WTC11 (cell line): Measurements from ENCODE around the gene AKAP7. TPM values are rescaled to one million over a fixed set of nuclear protein-coding genes. Genes with fewer than 3 reads are reported as not detected.

Source experiments
- ATAC-seq: fragments of 200-7000 bp; cut with Tn5 transposase; 2 replicates; pipeline ENCODE4 v1.10.0; 2021; ENCODE audit warnings: mild to moderate bottlenecking, moderate library complexity
- CTCF ChIA-PET: fragments of 300-600 bp; sonication (Branson Sonifier 250); formaldehyde crosslinking; loops from one replicate; lab custom pipeline; 2021; ENCODE audit warnings: antibody characterized with exemption; lab: Charles Lee
- POLR2A ChIA-PET: fragments of 350-600 bp; sonication (Branson Sonifier 250); formaldehyde crosslinking; loops from one replicate; lab custom pipeline; 2021; ENCODE audit warnings: antibody characterized with exemption; lab: Charles Lee
- DNase-seq: peaks from one replicate; pipeline ENCODE4 v3.0.0; 2021; ENCODE audit warnings: low spot score
- H3K27ac Mint-ChIP-seq: 2 replicates; pipeline ENCODE4 v1.8.0; 2021; ENCODE audit warnings: mixed read lengths
- H3K27me3 Mint-ChIP-seq: 2 replicates; pipeline ENCODE4 v1.8.0; 2021; ENCODE audit warnings: low read depth, mild to moderate bottlenecking, moderate library complexity, mixed read lengths
- H3K36me3 Mint-ChIP-seq: 2 replicates; pipeline ENCODE4 v1.8.0; 2021; ENCODE audit warnings: mixed read lengths
- H3K4me1 Mint-ChIP-seq: 2 replicates; pipeline ENCODE4 v1.8.0; 2022; ENCODE audit warnings: mixed read lengths
- H3K4me3 Mint-ChIP-seq: 2 replicates; pipeline ENCODE4 v1.8.0; 2021; ENCODE audit warnings: mild to moderate bottlenecking, moderate library complexity, mixed read lengths
- H3K9me3 Mint-ChIP-seq: 2 replicates; pipeline ENCODE4 v1.8.0; 2021; ENCODE audit warnings: mixed read lengths
- ARID4B ChIP-seq: sonication (generic); formaldehyde crosslinking; IDR thresholded peaks from 2 replicates; pipeline ENCODE4 v1.8.0; 2023; ENCODE audit warnings: missing genetic modification reagents, mild to moderate bottlenecking, borderline replicate concordance
- CBFB ChIP-seq: sonication (generic); formaldehyde crosslinking; IDR thresholded peaks from 2 replicates; pipeline ENCODE4 v1.8.1; 2022; ENCODE audit warnings: mild to moderate bottlenecking, low read depth, missing genetic modification reagents
- CREB1 ChIP-seq: sonication (generic); formaldehyde crosslinking; IDR thresholded peaks from 2 replicates; pipeline ENCODE4 v1.8.0; 2023; ENCODE audit warnings: mild to moderate bottlenecking, missing genetic modification reagents
- E2F1 ChIP-seq: sonication (generic); formaldehyde crosslinking; IDR thresholded peaks from 2 replicates; pipeline ENCODE4 v1.8.0; 2022; ENCODE audit warnings: mild to moderate bottlenecking, missing genetic modification reagents
- ESRRA ChIP-seq: sonication (generic); formaldehyde crosslinking; IDR thresholded peaks from 2 replicates; pipeline ENCODE4 v1.8.1; 2022; ENCODE audit warnings: mild to moderate bottlenecking, missing genetic modification reagents, borderline replicate concordance
- GTF2I ChIP-seq: fragments of 250-450 bp; sonication (Bioruptor Pico); conservative IDR thresholded peaks from 2 replicates; pipeline ENCODE4 v1.4.0; 2021; ENCODE audit warnings: mild to moderate bottlenecking
- IRF1 ChIP-seq: sonication (generic); formaldehyde crosslinking; IDR thresholded peaks from 2 replicates; pipeline ENCODE4 v1.8.0; 2023; ENCODE audit warnings: missing genetic modification reagents
- MAX ChIP-seq: sonication (generic); formaldehyde crosslinking; IDR thresholded peaks from 2 replicates; pipeline ENCODE4 v1.8.0; 2022; ENCODE audit warnings: mild to moderate bottlenecking, missing genetic modification reagents
- NFYB ChIP-seq: sonication (generic); formaldehyde crosslinking; conservative IDR thresholded peaks from 2 replicates; pipeline ENCODE4 v1.8.0; 2022; ENCODE audit warnings: low read depth, missing genetic modification reagents
- RORB ChIP-seq: fragments of 250-450 bp; sonication (Bioruptor Pico); IDR thresholded peaks from 2 replicates; pipeline ENCODE4 v1.9.0; 2021; ENCODE audit warnings: mild to moderate bottlenecking
- SMAD3 ChIP-seq: sonication (generic); formaldehyde crosslinking; IDR thresholded peaks from 2 replicates; pipeline ENCODE4 v1.8.0; 2022; ENCODE audit warnings: missing genetic modification reagents, mild to moderate bottlenecking, borderline replicate concordance
- TEAD1 ChIP-seq: sonication (generic); formaldehyde crosslinking; IDR thresholded peaks from 2 replicates; pipeline ENCODE4 v1.8.0; 2022; ENCODE audit warnings: mild to moderate bottlenecking, missing genetic modification reagents
- ZBTB43 ChIP-seq: sonication (generic); formaldehyde crosslinking; IDR thresholded peaks from 2 replicates; pipeline ENCODE4 v1.8.1; 2023; ENCODE audit warnings: mild to moderate bottlenecking, missing genetic modification reagents
- ZNF263 ChIP-seq: sonication (generic); formaldehyde crosslinking; IDR thresholded peaks from 2 replicates; pipeline ENCODE4 v1.8.1; 2022; ENCODE audit warnings: low read depth, mild to moderate bottlenecking, moderate library complexity, missing genetic modification reagents
- ZNF532 ChIP-seq: fragments of 250-450 bp; sonication (Bioruptor Pico); IDR thresholded peaks from 2 replicates; pipeline ENCODE4 v1.9.0; 2021; ENCODE audit warnings: mild to moderate bottlenecking, borderline replicate concordance
- total RNA-seq: library from RNA; stranded (reverse); gene quantifications from 3 replicates; pipeline ENCODE4 v1.2.3, GENCODE V29; 2021

The AKAP7 gene
- total RNA-seq, 1 experiment from 2014 or later, result 10.9 TPM

- TF ChIP-seq ZNF532 (CRISPR knock-in tag) (no peak), E2F1 (CRISPR knock-in tag) (no peak), IRF1 (CRISPR knock-in tag) (no peak), RORB (CRISPR knock-in tag) (no peak)
- TF ChIP-seq, all 79 proteins: peak for 0
Observed at GRCh38 chr6:131130554-131130940, 4.7 kb upstream of the AKAP7 start (continued).

GRCh38 chr6:131132360-131132759, 2.9 kb upstream of the AKAP7 start:
- DNase-seq, result no peak
- TF ChIP-seq ZNF263 (no peak), ZNF532 (CRISPR knock-in tag) (no peak), CBFB (CRISPR knock-in tag) (no peak), CREB1 (CRISPR knock-in tag) (no peak), ESRRA (CRISPR knock-in tag) (no peak), MAX (no peak)
- TF ChIP-seq, all 79 proteins: peak for 0
- no peak overlapping the region for H3K4me3 Mint-ChIP-seq
- ChIA-PET CTCF (no interaction called here), POLR2A (no interaction called here)
- H3K9me3 Mint-ChIP-seq, result no peaks in the 10 kb centered on the region
- peaks cover 16% of the 10 kb centered on the region for H3K4me1 Mint-ChIP-seq
- H3K27me3 Mint-ChIP-seq, result peaks cover 20% of the 10 kb centered on the region
- no peak overlapping the region for H3K27ac Mint-ChIP-seq
- no peak for ATAC-seq
- H3K36me3 Mint-ChIP-seq, result no peaks in the 10 kb centered on the region

- TF ChIP-seq SMAD3 (CRISPR knock-in tag) (no peak), NFYB (CRISPR knock-in tag) (no peak), ZBTB43 (CRISPR knock-in tag) (no peak), CBFB (CRISPR knock-in tag) (no peak), GTF2I (CRISPR knock-in tag) (no peak), TEAD1 (CRISPR knock-in tag) (no peak), ARID4B (no peak)
- Mint-ChIP-seq H3K27me3 (peaks cover 20% of the 10 kb centered on the region), H3K9me3 (peaks cover 5% of the 10 kb centered on the region), H3K4me3 (peak overlapping the region; percentile 72), H3K36me3 (no peaks in the 10 kb centered on the region), H3K27ac (0 out of 2 replicates have a peak overlapping the region, but pooled peaks have one; percentile 46), H3K4me1 (peaks cover 16% of the 10 kb centered on the region)
- ChIA-PET POLR2A (no interaction called here), CTCF (interaction anchor here (0.6 kb wide), 1 partner anchor 281 kb away, joined by 3 read pairs; no protein-coding TSS in a partner anchor)
- DNase-seq (no peak), ATAC-seq (no peak)
Observed at GRCh38 chr6:131134220-131134979, 867 bp upstream of the AKAP7 start.
